ENCODE measurements around the gene BCL7A. TPM values are rescaled to one million over a fixed set of nuclear protein-coding genes. Genes with fewer than 3 reads are reported as not detected.
A peak's percentile ranks its signal among the peaks of the same experiment; 100 is the strongest.

The BCL7A gene
- total and polyA plus RNA-seq, 2 of the 8 experiments (the other 6 are each of a cell fraction or from before 2014, with no cell fraction given), result 11.9 to 12.7 TPM

DNA sequence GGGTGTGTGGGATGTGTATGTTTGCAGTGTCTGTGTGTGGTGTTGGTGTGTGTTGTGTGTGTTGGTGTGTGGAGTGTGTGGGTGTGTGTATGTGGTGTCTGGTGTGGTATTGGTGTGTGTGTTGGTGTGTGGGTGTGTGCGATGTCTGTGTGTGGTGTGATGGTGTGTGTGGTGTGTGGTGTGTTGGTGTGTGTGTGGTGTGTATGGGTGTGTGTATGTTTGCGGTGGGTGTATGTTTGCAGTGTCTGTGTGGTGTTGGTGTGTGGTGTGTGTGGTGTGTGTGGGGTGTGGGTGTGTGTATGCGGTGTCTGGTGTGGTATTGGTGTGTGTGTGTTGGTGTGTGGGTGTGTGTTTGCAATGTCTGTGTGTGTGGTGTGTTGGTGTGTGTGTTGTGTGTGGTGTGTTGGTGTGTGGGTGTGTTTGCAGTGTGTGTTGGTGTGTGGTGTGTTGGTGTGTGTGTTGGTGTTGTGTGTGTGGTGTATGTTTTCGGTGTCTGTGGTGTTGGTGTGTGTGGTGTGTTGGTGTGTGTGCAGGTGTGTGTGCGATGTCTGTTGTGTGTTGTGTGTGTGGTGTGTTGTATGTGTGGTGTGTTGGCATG, 72.6 kb downstream of the BCL7A start:
- WGBS, 2 experiments (ENCODE audit: extremely low coverage in 1 of 2, insufficient coverage in 1 of 2, insufficient read length in 1 of 2, insufficient replicate concordance in 2 of 2, low coverage in 1 of 2, low lambda C conversion rate in 2 of 2, missing lambda C conversion rate in 1 of 2), result 95% methylated on average over 5 of the region's 5 CpGs; no CpG with 5 or more reads in 1 of the 2 experiments
- Histone ChIP-seq H4K5ac (ENCODE audit: insufficient read length, low read depth, low read length) (no peak overlapping the region), H2BK5ac (ENCODE audit: low read depth, low read length) (peak overlapping the region; percentile 62), H4K20me1 (replicated peaks in 1 of 2; ENCODE audit: control insufficient read depth in 1 of 2, insufficient read depth in 2 of 2, low read length in 2 of 2) (peaks cover 2 to 25% of the 10 kb centered on the region in 2 experiments), H3K9ac (replicated peaks in 1 of 4; ENCODE audit: extremely low read depth in 1 of 4, low read depth in 3 of 4, low read length in 3 of 4) (no peak overlapping the region), H3K4me3 (ENCODE audit: extremely low read depth in 1 of 4, insufficient read depth in 2 of 4, low read depth in 3 of 4, low read length in 4 of 4) (no peak overlapping the region), H3K4ac (replicated peaks; ENCODE audit: insufficient read length, low read depth, low read length) (no peak overlapping the region), H3K4me1 (replicated peaks in 1 of 4; ENCODE audit: control insufficient read depth in 3 of 4, insufficient read depth in 4 of 4, low read length in 3 of 4) (peaks cover 0 to 2% (median 0%) of the 10 kb centered on the region in 4 experiments; a peak in 2 of 7 replicates), H3K79me1 (ENCODE audit: low read depth, low read length) (peaks cover 27% of the 10 kb centered on the region), H3K18ac (ENCODE audit: extremely low read depth, low read length) (no peak overlapping the region), H3K14ac (ENCODE audit: insufficient read length) (no peak overlapping the region), H3K27me3 (replicated peaks in 1 of 4; ENCODE audit: control insufficient read depth in 3 of 4, extremely low read depth in 1 of 4, insufficient read depth in 3 of 4, low read length in 3 of 4) (no peaks in the 10 kb centered on the region; a peak in 1 of 7 replicates), H2BK20ac (ENCODE audit: low read length) (no peak overlapping the region; the same call in 1 of the 2 replicates), H2AK5ac (ENCODE audit: low read depth, low read length) (peak overlapping the region; percentile 98), H3K4me2 (ENCODE audit: insufficient read depth in 1 of 2, low read depth in 2 of 2, low read length in 2 of 2) (no peak overlapping the region), H3K23ac (ENCODE audit: insufficient read length) (no peak overlapping the region), H4K8ac (ENCODE audit: extremely low read depth, insufficient read depth, low read length) (peak overlapping the region; percentile 62; the same call in 1 of the 2 replicates), H3K79me2 (ENCODE audit: control insufficient read depth in 1 of 2, insufficient read depth in 2 of 2, low read length in 2 of 2) (peaks cover 5 to 19% of the 10 kb centered on the region in 2 experiments; a peak in 3 of 4 replicates), H4K91ac (replicated peaks; ENCODE audit: insufficient read length, low read length) (peak overlapping the region; percentile 96), H3K9me3 (ENCODE audit: insufficient read depth in 2 of 2, low read depth in 1 of 2, low read length in 1 of 2) (no peaks in the 10 kb centered on the region), H2BK15ac (ENCODE audit: low read length) (0 out of 2 replicates have a peak overlapping the region, but pooled peaks have one; percentile 50), H2AFZ (ENCODE audit: low read length) (no peak overlapping the region), H3K23me2 (ENCODE audit: low read depth, low read length) (peaks cover 25% of the 10 kb centered on the region; the same call in 1 of the 2 replicates), H2BK12ac (ENCODE audit: low read depth, low read length) (peak overlapping the region; percentile 18; the same call in 1 of the 2 replicates), H3K36me3 (ENCODE audit: control insufficient read depth in 2 of 4, insufficient read depth in 4 of 4, low read length in 3 of 4) (no peaks in the 10 kb centered on the region; a peak in 1 of 8 replicates), H3K56ac (replicated peaks; ENCODE audit: insufficient read length, low read depth, low read length) (peak overlapping the region; percentile 100), H2BK120ac (replicated peaks; ENCODE audit: low read depth, low read length) (no peak overlapping the region), H3K27ac (ENCODE audit: low read depth, low read length) (no peak overlapping the region)
- no peak for DNase-seq (ENCODE audit: low read depth in 1 of 2, low spot score in 2 of 2)
- CTCF ChIA-PET (ENCODE audit: partially characterized antibody), result no interaction called here
- no peak for FAIRE-seq
- POLR2A ChIA-PET (ENCODE audit: partially characterized antibody), result no interaction called here
- TF ChIP-seq BACH1 (IDR thresholded peaks at IDR 0.05; ENCODE audit: low read length), result no peak
- TF ChIP-seq SIRT6 (IDR thresholded peaks at IDR 0.05; ENCODE audit: low read length), result no peak
- no peak for TF ChIP-seq EP300 (IDR thresholded peaks at IDR 0.05; ENCODE audit: borderline replicate concordance in 1 of 2, low read depth in 2 of 2, low read length in 2 of 2)
- no peak for TF ChIP-seq YY1 (IDR thresholded peaks at IDR 0.05; ENCODE audit: low read depth, low read length)
